GM19043 (cell line): ENCODE data around the gene UBXN6.

Source experiments
- ATAC-seq: cut with Tn5 transposase; IDR thresholded peaks from one replicate; pipeline ENCODE4 v1.9.1; 2021; ENCODE audit warnings: low read depth; ENCODE audit not compliant: unreplicated experiment

UBXN6 gene

GRCh38 chr19:4457654-4458395, at the start of gene UBXN6:
Gene UBXN6 (minus strand): TSS chr19:4457794. CDS start chr19:4457697, 97 bp downstream.
- ATAC-seq = peak; percentile 84

DNA sequence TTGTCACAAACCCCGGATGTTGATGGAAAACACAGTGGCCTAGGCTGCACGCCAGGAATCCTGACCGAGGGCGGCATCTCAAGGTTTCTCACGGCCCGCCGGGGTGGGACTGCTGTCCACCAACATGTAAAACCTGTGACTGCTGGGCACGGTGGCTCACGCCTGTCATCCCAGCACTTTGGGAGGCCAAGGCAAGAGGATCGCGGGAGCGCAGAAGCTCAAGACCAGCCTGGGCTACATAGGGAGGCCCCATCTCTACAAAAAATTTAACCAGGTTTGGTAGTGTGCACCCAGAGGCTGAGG, 49.5 kb upstream of the UBXN6 start:
- ATAC-seq = no peak

DNA sequence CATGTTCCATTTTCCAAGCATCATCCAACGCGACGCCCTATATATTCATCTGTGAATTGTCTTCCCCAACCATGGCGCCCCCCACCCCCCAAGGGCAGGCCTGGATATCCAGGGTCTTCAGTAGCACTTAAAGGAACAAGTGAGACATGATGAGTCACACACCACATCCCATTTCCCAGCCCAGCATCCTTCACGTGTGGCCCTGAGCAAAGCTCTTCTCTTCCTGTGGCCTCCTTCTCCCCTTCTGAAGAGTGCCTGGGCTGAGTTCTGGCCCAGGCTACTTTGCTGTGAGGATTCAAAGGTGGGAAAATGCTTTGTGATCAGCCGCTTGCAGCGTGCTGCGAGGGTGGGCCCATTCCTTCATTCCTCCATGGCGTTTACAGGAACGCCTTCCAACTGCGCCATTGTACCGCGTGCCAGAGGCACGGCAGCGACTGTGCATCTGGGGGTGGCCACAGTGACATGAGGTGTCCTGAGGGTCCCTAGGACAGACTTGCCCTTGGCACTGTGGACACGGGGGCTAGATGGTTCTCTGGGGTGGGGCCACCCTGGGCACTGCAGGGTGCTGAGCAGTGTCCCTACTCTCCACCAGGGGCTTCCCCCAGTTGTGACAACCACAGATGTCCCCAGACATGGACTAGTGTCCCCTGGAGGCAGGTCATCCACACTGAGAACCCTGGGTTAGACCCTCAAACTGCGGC, 49.0 kb upstream of the UBXN6 start:
- ATAC-seq = no peak

GRCh38 chr19:4505570-4506448, 48.2 kb upstream of the UBXN6 start:
- no peak for ATAC-seq

GRCh38 chr19:4504891-4505569, 47.4 kb upstream of the UBXN6 start:
- ATAC-seq = no peak

- ATAC-seq = no peak
Observed at GRCh38 chr19:4504297-4504701, 46.7 kb upstream of the UBXN6 start.

GRCh38 chr19:4503825-4504170, 46.2 kb upstream of the UBXN6 start:
- ATAC-seq = no peak

DNA sequence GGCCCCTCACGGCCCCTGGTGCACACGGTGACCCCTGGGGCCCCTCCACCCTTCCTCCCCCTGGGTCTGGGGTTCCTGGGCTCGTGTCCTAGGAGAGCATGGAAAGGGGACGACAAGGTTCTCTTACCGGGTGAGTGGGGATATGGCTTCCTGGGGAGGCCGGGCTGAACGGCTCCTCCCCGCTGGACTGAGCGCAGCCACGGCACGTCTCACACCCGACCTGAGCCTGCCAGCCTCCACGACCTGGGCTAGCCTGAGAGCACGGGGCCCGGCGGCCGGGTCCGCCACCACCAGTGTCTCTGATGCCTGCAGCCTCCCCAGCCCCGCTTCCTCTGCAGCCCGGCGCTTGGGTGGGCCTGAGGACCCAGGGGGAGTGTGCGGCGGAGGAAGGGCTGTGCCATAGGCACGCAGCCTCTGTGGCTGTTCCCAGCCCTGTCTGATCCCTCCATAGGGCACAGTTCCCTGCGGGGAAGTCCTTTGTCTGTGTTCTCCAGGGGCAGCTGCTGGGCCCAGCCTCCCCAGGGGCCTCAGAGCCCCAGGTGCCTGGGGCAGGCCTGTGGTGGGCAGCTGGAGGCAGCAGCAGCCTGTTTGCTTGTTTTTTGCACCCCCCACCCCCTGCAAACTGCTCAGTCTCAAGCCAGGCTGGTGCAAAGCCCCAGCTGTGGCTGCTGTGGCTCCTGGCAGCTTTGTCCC, 45.7 kb upstream of the UBXN6 start:
- ATAC-seq = no peak

GRCh38 chr19:4502282-4503131, 44.9 kb upstream of the UBXN6 start:
- no peak for ATAC-seq

- ATAC-seq = no peak
Observed at GRCh38 chr19:4501691-4502090, 44.1 kb upstream of the UBXN6 start.

- no peak for ATAC-seq
Observed at GRCh38 chr19:4500841-4501591, 43.4 kb upstream of the UBXN6 start.

- no peak for ATAC-seq
Observed at GRCh38 chr19:4499855-4500254, 42.3 kb upstream of the UBXN6 start.

DNA sequence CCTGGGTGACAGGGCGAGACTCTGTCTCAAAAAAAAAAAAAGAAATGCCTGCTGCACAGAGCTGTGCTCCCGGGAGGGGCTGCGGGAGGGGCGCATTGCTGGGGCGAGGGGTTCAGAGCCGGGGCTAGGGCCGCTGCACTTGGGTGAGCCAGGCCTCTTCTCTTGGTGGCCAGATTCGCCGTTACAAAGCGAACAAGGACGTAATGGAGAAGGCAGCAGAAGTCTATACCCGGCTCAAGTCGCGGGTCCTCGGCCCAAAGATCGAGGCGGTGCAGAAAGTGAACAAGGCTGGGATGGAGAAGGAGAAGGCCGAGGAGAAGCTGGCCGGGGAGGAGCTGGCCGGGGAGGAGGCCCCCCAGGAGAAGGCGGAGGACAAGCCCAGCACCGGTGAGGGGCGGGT, 41.7 kb upstream of the UBXN6 start:
- ATAC-seq = no peak

GRCh38 chr19:4498694-4499093, 41.1 kb upstream of the UBXN6 start:
- no peak for ATAC-seq

- no peak for ATAC-seq
Observed at GRCh38 chr19:4497770-4498389, 40.3 kb upstream of the UBXN6 start.

- no peak for ATAC-seq
Observed at GRCh38 chr19:4496304-4496703, 38.7 kb upstream of the UBXN6 start.

- ATAC-seq = no peak
Observed at GRCh38 chr19:4495471-4495870, 37.9 kb upstream of the UBXN6 start.

DNA sequence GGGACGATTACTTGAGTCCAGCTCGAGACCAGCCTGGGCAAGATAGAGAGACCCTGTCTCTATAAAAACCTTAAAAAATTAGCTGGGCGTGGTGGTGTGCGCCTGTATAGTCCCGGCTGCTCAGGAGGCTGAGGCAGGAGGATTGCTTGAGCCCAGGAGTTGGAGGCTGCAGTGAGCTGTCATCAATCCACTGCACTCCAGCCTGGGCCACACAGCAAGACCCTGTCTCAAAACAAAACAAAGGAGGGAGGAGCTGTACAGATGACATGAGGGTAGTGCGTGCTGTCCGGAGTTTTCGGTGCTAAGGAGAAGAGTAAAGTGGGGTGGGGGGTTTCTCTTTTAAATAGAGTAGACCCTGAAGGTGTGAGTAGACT, 37.1 kb upstream of the UBXN6 start:
- no peak for ATAC-seq
